Activated T-helper 17 cell treated with anti-CD3 and anti-CD28 coated beads, Interleukin-2, amount 50 U/mL, for 72 hours (primary cell): ENCODE measurements around the gene TPT1. TPM values are rescaled to one million over a fixed set of nuclear protein-coding genes. Genes with fewer than 3 reads are reported as not detected.
A peak's percentile ranks its signal among the peaks of the same experiment; 100 is the strongest.

ENCODE experiments used
- ATAC-seq: fragments of 150-1000 bp; cut with Tn5 transposase; replicated peaks from 2 replicates; pipeline ENCODE4 v1.10.0; 2021; ENCODE audit warnings: mild to moderate bottlenecking, moderate library complexity
- H3K27ac Mint-ChIP-seq: one replicate; pipeline ENCODE4 v1.8.0; 2022; ENCODE audit warnings: mixed read lengths
- H3K27me3 Mint-ChIP-seq: one replicate; pipeline ENCODE4 v1.8.0; 2022; ENCODE audit warnings: mixed read lengths
- H3K36me3 Mint-ChIP-seq: one replicate; pipeline ENCODE4 v1.8.0; 2022; ENCODE audit warnings: low read depth, mild to moderate bottlenecking, mixed read lengths
- H3K4me1 Mint-ChIP-seq: one replicate; pipeline ENCODE4 v1.8.0; 2022; ENCODE audit warnings: mixed read lengths
- H3K4me3 Mint-ChIP-seq: one replicate; pipeline ENCODE4 v1.8.0; 2022; ENCODE audit warnings: mild to moderate bottlenecking, mixed read lengths
- H3K9me3 Mint-ChIP-seq: one replicate; pipeline ENCODE4 v1.8.0; 2022; ENCODE audit warnings: mixed read lengths
- total RNA-seq, 2 donors: library from RNA; stranded (reverse); gene quantifications; one replicate each; pipeline ENCODE4 v1.2.3, GENCODE V29; 2022

Gene TPT1
- total RNA-seq, 2 donors from 2014 or later, result 3,139 to 4,606 TPM

- H3K27ac Mint-ChIP-seq, result peak overlapping the region; percentile 11
- H3K27me3 Mint-ChIP-seq, result no peaks in the 10 kb centered on the region
- no peak for ATAC-seq
- peaks cover 23% of the 10 kb centered on the region for H3K4me1 Mint-ChIP-seq
- H3K4me3 Mint-ChIP-seq, result peak overlapping the region; percentile 6
- no peaks in the 10 kb centered on the region for H3K36me3 Mint-ChIP-seq
- H3K9me3 Mint-ChIP-seq, result no peaks in the 10 kb centered on the region
Observed at GRCh38 chr13:45295536-45295935, 45.4 kb downstream of the TPT1 start.

- peak overlapping the region; percentile 15 for H3K27ac Mint-ChIP-seq
- no peaks in the 10 kb centered on the region for H3K27me3 Mint-ChIP-seq
- peaks cover 7% of the 10 kb centered on the region for H3K36me3 Mint-ChIP-seq
- peaks cover 10% of the 10 kb centered on the region for H3K4me1 Mint-ChIP-seq
- no peak overlapping the region for H3K4me3 Mint-ChIP-seq
- H3K9me3 Mint-ChIP-seq, result no peaks in the 10 kb centered on the region
- ATAC-seq, result no peak
Observed at GRCh38 chr13:45292176-45292575, 48.8 kb downstream of the TPT1 start.

- no peaks in the 10 kb centered on the region for H3K27me3 Mint-ChIP-seq
- ATAC-seq, result no peak
- no peak overlapping the region for H3K27ac Mint-ChIP-seq
- H3K4me3 Mint-ChIP-seq, result no peak overlapping the region
- H3K4me1 Mint-ChIP-seq, result no peaks in the 10 kb centered on the region
- peaks cover 15% of the 10 kb centered on the region for H3K36me3 Mint-ChIP-seq
- no peaks in the 10 kb centered on the region for H3K9me3 Mint-ChIP-seq
Observed at GRCh38 chr13:45289936-45290563, 50.9 kb downstream of the TPT1 start.

Other genes starting within 250 kb of the TPT1 start
- gene GTF2F2, start 220.7 kb downstream of the TPT1 start, total RNA-seq, result 10 to 100 TPM; 12.5 to 25.0 TPM
- not detected for gene KCTD4, start 140.1 kb downstream of the TPT1 start, total RNA-seq
- gene SLC25A30, start 77.2 kb upstream of the TPT1 start, total RNA-seq, result 10 to 100 TPM; 13.6 to 20.5 TPM
- gene COG3, start 123.8 kb upstream of the TPT1 start, total RNA-seq, result 10 to 100 TPM; 22.5 to 24.4 TPM